ENCODE data around the gene ENPP7.

- TF ChIP-seq TAF1 (IDR thresholded peaks at IDR 0.05; ENCODE audit: low read depth) (no peak), EGR1 (IDR thresholded peaks at IDR 0.05) (no peak)
These were observed 46.4 kb upstream of the ENPP7 start for GRCh38 chr17:79684132-79684985.

Data from Ishikawa (cell line).